ENCODE data around the gene AGBL4.

Gene AGBL4

GRCh38 chr1:48582408-48582807 is 1441.3 kb downstream of the AGBL4 start:
- DNase-seq (ENCODE audit: low read depth): no peak

- DNase-seq (ENCODE audit: low read depth): no peak
Measured at GRCh38 chr1:48581270-48581669, 1442.5 kb downstream of the AGBL4 start.

- DNase-seq (ENCODE audit: low read depth): no peak
Measured at GRCh38 chr1:48576565-48576964, 1447.2 kb downstream of the AGBL4 start.

- peak; percentile 17 for DNase-seq (ENCODE audit: low read depth)
Measured at GRCh38 chr1:48572646-48573258, 1451.0 kb downstream of the AGBL4 start.

GRCh38 chr1:48572134-48572533 is 1451.6 kb downstream of the AGBL4 start:
- no peak for DNase-seq (ENCODE audit: low read depth)

- no peak for DNase-seq (ENCODE audit: low read depth)
Measured at GRCh38 chr1:48571303-48571987, 1452.3 kb downstream of the AGBL4 start.

- DNase-seq (ENCODE audit: low read depth): no peak
Measured at GRCh38 chr1:48570568-48570967, 1453.2 kb downstream of the AGBL4 start.

GRCh38 chr1:48568501-48568900 is 1455.3 kb downstream of the AGBL4 start:
- no peak for DNase-seq (ENCODE audit: low read depth)

GRCh38 chr1:48566492-48566891 is 1457.3 kb downstream of the AGBL4 start:
- DNase-seq (ENCODE audit: low read depth): no peak

- DNase-seq (ENCODE audit: low read depth): no peak
Measured at GRCh38 chr1:48563021-48563420, 1460.7 kb downstream of the AGBL4 start.

- DNase-seq (ENCODE audit: low read depth): no peak
Measured at GRCh38 chr1:48561444-48561843, 1462.3 kb downstream of the AGBL4 start.

GRCh38 chr1:48560577-48560976 is 1463.2 kb downstream of the AGBL4 start:
- DNase-seq (ENCODE audit: low read depth): no peak

GRCh38 chr1:48560116-48560515 is 1463.6 kb downstream of the AGBL4 start:
- no peak for DNase-seq (ENCODE audit: low read depth)

GRCh38 chr1:48558366-48558765 is 1465.4 kb downstream of the AGBL4 start:
- DNase-seq (ENCODE audit: low read depth): no peak

- DNase-seq (ENCODE audit: low read depth): no peak
Measured at GRCh38 chr1:48556186-48556850, 1467.4 kb downstream of the AGBL4 start.

GRCh38 chr1:48555271-48555670 is 1468.5 kb downstream of the AGBL4 start:
- DNase-seq (ENCODE audit: low read depth): no peak

GRCh38 chr1:48552903-48553606 is 1470.7 kb downstream of the AGBL4 start:
- no peak for DNase-seq (ENCODE audit: low read depth)

GRCh38 chr1:48552420-48552819 is 1471.3 kb downstream of the AGBL4 start:
- DNase-seq (ENCODE audit: low read depth): no peak

- no peak for DNase-seq (ENCODE audit: low read depth)
Measured at GRCh38 chr1:48548985-48549384, 1474.8 kb downstream of the AGBL4 start.

GRCh38 chr1:48547561-48548220 is 1476.1 kb downstream of the AGBL4 start:
- no peak for DNase-seq (ENCODE audit: low read depth)

GRCh38 chr1:48543854-48544253 is 1479.9 kb downstream of the AGBL4 start:
- DNase-seq (ENCODE audit: low read depth): no peak

- DNase-seq (ENCODE audit: low read depth): no peak
Measured at GRCh38 chr1:48540587-48540986, 1483.2 kb downstream of the AGBL4 start.

All from non-pigmented ciliary epithelial cell (primary cell).